Neural crest cell (in vitro differentiated cells): ENCODE measurements around the gene UMAD1. TPM values are rescaled to one million over a fixed set of nuclear protein-coding genes. Genes with fewer than 3 reads are reported as not detected.

ENCODE experiments used
- DNase-seq: peaks from one replicate; pipeline ENCODE4 v3.0.0; 2021; ENCODE audit warnings: low read depth, mixed read lengths, low spot score
- H3K27ac Mint-ChIP-seq: one replicate; pipeline ENCODE4 v1.8.0; 2021; ENCODE audit warnings: mild to moderate bottlenecking, mixed read lengths; ENCODE audit not compliant: unreplicated experiment
- H3K27me3 Mint-ChIP-seq: 2 replicates; pipeline ENCODE4 v1.8.0; 2021; ENCODE audit warnings: low read depth, mild to moderate bottlenecking, mixed read lengths
- H3K36me3 Mint-ChIP-seq: 2 replicates; pipeline ENCODE4 v1.8.0; 2021; ENCODE audit warnings: low read depth, mild to moderate bottlenecking, mixed read lengths
- H3K4me1 Mint-ChIP-seq: 2 replicates; pipeline ENCODE4 v1.8.0; 2021; ENCODE audit warnings: mixed read lengths
- H3K4me3 Mint-ChIP-seq: one replicate; pipeline ENCODE4 v1.8.0; 2021; ENCODE audit warnings: mild to moderate bottlenecking, mixed read lengths
- H3K9me3 Mint-ChIP-seq: 2 replicates; pipeline ENCODE4 v1.8.0; 2021; ENCODE audit warnings: mixed read lengths
- total RNA-seq: library from RNA; stranded (reverse); gene quantifications from 2 replicates; pipeline ENCODE4 v1.2.1, GENCODE V29; 2021
- TF ChIP-seq, protein P1 (sequence below): fragments of 200-600 bp; sonication (generic); conservative IDR thresholded peaks from 2 replicates; pipeline ENCODE4 v1.5.0; 2021; ENCODE audit warnings: antibody characterized with exemption, mild to moderate bottlenecking

UMAD1 gene
- total RNA-seq, 1 donor from 2014 or later, result 9.8 TPM

- Mint-ChIP-seq H3K9me3 (no peaks in the 10 kb centered on the region), H3K4me1 (peaks cover 33% of the 10 kb centered on the region), H3K36me3 (no peaks in the 10 kb centered on the region), H3K27ac (no peak overlapping the region), H3K27me3 (no peaks in the 10 kb centered on the region), H3K4me3 (no peak overlapping the region)
- TF ChIP-seq, protein P1, sequence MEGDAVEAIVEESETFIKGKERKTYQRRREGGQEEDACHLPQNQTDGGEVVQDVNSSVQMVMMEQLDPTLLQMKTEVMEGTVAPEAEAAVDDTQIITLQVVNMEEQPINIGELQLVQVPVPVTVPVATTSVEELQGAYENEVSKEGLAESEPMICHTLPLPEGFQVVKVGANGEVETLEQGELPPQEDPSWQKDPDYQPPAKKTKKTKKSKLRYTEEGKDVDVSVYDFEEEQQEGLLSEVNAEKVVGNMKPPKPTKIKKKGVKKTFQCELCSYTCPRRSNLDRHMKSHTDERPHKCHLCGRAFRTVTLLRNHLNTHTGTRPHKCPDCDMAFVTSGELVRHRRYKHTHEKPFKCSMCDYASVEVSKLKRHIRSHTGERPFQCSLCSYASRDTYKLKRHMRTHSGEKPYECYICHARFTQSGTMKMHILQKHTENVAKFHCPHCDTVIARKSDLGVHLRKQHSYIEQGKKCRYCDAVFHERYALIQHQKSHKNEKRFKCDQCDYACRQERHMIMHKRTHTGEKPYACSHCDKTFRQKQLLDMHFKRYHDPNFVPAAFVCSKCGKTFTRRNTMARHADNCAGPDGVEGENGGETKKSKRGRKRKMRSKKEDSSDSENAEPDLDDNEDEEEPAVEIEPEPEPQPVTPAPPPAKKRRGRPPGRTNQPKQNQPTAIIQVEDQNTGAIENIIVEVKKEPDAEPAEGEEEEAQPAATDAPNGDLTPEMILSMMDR, result no peak
- no peak for DNase-seq
Observed at GRCh38 chr7:7737674-7738073, 97.1 kb downstream of the UMAD1 start.

- TF ChIP-seq, protein P1, result no peak
- Mint-ChIP-seq H3K9me3 (no peaks in the 10 kb centered on the region), H3K27me3 (no peaks in the 10 kb centered on the region), H3K4me1 (peaks cover 30% of the 10 kb centered on the region), H3K36me3 (no peaks in the 10 kb centered on the region), H3K4me3 (no peak overlapping the region), H3K27ac (no peak overlapping the region)
- DNase-seq, result no peak
Observed at GRCh38 chr7:7738177-7738576, 97.6 kb downstream of the UMAD1 start.

DNA sequence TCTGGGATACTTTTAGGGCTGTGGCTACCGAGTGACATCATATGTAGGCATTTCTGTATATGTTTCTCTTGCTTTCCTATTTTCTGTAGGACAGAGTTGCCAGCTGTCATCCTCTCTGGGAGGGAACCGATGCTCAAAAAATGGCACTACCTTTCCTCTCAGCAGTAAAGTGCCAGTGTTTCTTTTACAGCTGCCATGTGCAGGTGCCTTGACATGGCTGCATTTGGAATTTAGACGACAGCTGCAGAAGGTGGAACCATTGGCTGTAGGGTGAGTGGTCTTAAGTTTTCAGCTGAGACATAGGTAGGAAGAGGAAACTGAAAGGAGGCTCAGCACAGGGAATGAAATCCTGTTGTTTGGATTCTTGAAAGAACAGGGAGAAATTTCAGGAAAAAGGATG lies 98.1 kb downstream of the UMAD1 start:
- Mint-ChIP-seq H3K4me1 (peaks cover 28% of the 10 kb centered on the region), H3K27me3 (no peaks in the 10 kb centered on the region), H3K27ac (no peak overlapping the region), H3K9me3 (no peaks in the 10 kb centered on the region), H3K36me3 (no peaks in the 10 kb centered on the region), H3K4me3 (no peak overlapping the region)
- DNase-seq, result no peak
- TF ChIP-seq, protein P1, result no peak

- DNase-seq, result no peak
- H3K27me3 Mint-ChIP-seq, result no peaks in the 10 kb centered on the region
Observed at GRCh38 chr7:7739204-7740036, 98.9 kb downstream of the UMAD1 start.

DNA sequence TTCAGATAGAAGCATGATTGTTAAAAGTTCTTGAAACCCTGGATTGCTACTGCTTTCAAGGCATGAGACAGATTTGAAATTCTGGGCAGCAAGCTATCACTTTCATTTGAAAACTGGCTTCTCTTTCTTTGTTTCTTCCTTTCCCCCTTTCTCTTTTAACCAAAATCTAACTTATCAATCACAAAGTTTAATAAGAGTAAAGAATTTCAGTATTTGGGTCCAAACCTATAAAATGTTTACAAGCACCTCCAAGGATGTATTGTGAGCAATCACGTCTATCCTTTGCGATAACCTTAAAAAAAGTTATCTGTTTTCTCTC lies 99.4 kb downstream of the UMAD1 start:
- no peaks in the 10 kb centered on the region for H3K9me3 Mint-ChIP-seq
- no peaks in the 10 kb centered on the region for H3K36me3 Mint-ChIP-seq
- H3K27me3 Mint-ChIP-seq, result no peaks in the 10 kb centered on the region
- TF ChIP-seq, protein P1, result no peak
- no peak for DNase-seq
- no peak overlapping the region for H3K27ac Mint-ChIP-seq
- H3K4me3 Mint-ChIP-seq, result no peak overlapping the region
- H3K4me1 Mint-ChIP-seq, result peaks cover 28% of the 10 kb centered on the region

More at GRCh38 chr7:7739204-7740036, 98.9 kb downstream of the UMAD1 start:
- Mint-ChIP-seq H3K4me1 (peaks cover 28% of the 10 kb centered on the region), H3K9me3 (no peaks in the 10 kb centered on the region), H3K4me3 (no peak overlapping the region), H3K36me3 (no peaks in the 10 kb centered on the region), H3K27ac (no peak overlapping the region)
- TF ChIP-seq, protein P1, result no peak
